H1 (cell line): ENCODE data around the gene WDR37. TPM values are rescaled to one million over a fixed set of nuclear protein-coding genes. Genes with fewer than 3 reads are reported as not detected.

Experiments
- ASH2L ChIP-seq: fragments of 200-600, 300-600 bp; sonication (generic); IDR thresholded peaks from one replicate; pipeline ENCODE4 v1.7.1; 2017; ENCODE audit warnings: low read length
- CHD1 ChIP-seq: IDR thresholded peaks from 2 replicates; pipeline ENCODE4 v1.6.1; 2012; ENCODE audit warnings: low read depth, low read length, improper control_type of control experiment
- CHD2 ChIP-seq: IDR thresholded peaks from 2 replicates; pipeline ENCODE4 v1.6.1; 2012; ENCODE audit warnings: low read length, improper control_type of control experiment
- GABPA ChIP-seq: IDR thresholded peaks from 2 replicates; pipeline ENCODE4 v1.6.1; 2011; ENCODE audit warnings: mild to moderate bottlenecking, low read length, moderate library complexity, borderline replicate concordance; ENCODE audit not compliant: insufficient read depth
- HDAC2 ChIP-seq, 2 experiments: fragments of 300-600 bp in 1 of 2; sonication (generic) in 1 of 2; IDR thresholded peaks; 2 replicates each; pipeline ENCODE4 v1.6.1; 2011 to 2012; ENCODE audit warnings: low read depth in 2 of 2, low read length in 2 of 2, mild to moderate bottlenecking in 2 of 2, moderate library complexity in 2 of 2, borderline replicate concordance in 1 of 2, inconsistent platforms in 1 of 2
- HDAC6 ChIP-seq: IDR thresholded peaks from one replicate; pipeline ENCODE4 v1.7.1; 2012; ENCODE audit warnings: low read depth, mild to moderate bottlenecking, inconsistent platforms, low read length, moderate library complexity
- JUN ChIP-seq: IDR thresholded peaks from 2 replicates; pipeline ENCODE4 v1.6.1; 2011; ENCODE audit warnings: low read depth, mild to moderate bottlenecking, improper control_type of control experiment, low read length
- KDM1A ChIP-seq: fragments of 200-600, 300-600 bp; sonication (generic); IDR thresholded peaks from 2 replicates; pipeline ENCODE4 v1.7.1; 2016; ENCODE audit warnings: mild to moderate bottlenecking, low read length, borderline replicate concordance
- PHF8 ChIP-seq: fragments of 200-600 bp; sonication (generic); conservative IDR thresholded peaks from 2 replicates; pipeline ENCODE4 v1.7.1; 2012; ENCODE audit warnings: low read depth, mild to moderate bottlenecking, inconsistent platforms, low read length, moderate library complexity
- POLR2A ChIP-seq, 2 experiments: IDR thresholded peaks; 1 replicate in 1 of 2; 2 replicates in 1 of 2; pipeline ENCODE4 v1.6.1; 2011; ENCODE audit warnings: low read depth in 2 of 2, low read length in 2 of 2, mild to moderate bottlenecking in 2 of 2; ENCODE audit errors: control extremely low read depth in 1 of 2
- POU5F1 ChIP-seq: IDR thresholded peaks from 2 replicates; pipeline ENCODE4 v1.6.1; 2011; ENCODE audit warnings: low read depth, mild to moderate bottlenecking, low read length, moderate library complexity
- SIN3A ChIP-seq, 2 experiments: IDR thresholded peaks in 1 of 2; conservative IDR thresholded peaks in 1 of 2; 2 replicates each; pipeline ENCODE4 v1.6.1; 2011 to 2012; ENCODE audit warnings: low read length in 2 of 2, improper control_type of control experiment in 1 of 2, low read depth in 1 of 2, mild to moderate bottlenecking in 1 of 2
- SP4 ChIP-seq: IDR thresholded peaks from 2 replicates; pipeline ENCODE4 v1.6.1; 2012; ENCODE audit warnings: low read length, inconsistent platforms
- TAF1 ChIP-seq: IDR thresholded peaks from 2 replicates; pipeline ENCODE4 v1.6.1; 2011; ENCODE audit warnings: mild to moderate bottlenecking, low read depth, low read length
- TCF12 ChIP-seq: IDR thresholded peaks from 2 replicates; pipeline ENCODE4 v1.6.1; 2011; ENCODE audit warnings: low read depth, mild to moderate bottlenecking, low read length
- TEAD4 ChIP-seq: IDR thresholded peaks from 2 replicates; pipeline ENCODE4 v1.6.1; 2012; ENCODE audit warnings: low read depth, low read length, inconsistent platforms, mixed read lengths
- ZNF274 ChIP-seq: IDR thresholded peaks from 2 replicates; pipeline ENCODE4 v1.7.0; 2012; ENCODE audit warnings: low read length, borderline replicate concordance; ENCODE audit errors: extremely low read depth
- polyA plus RNA-seq, 7 experiments: library from polyadenylated mRNA; depleted of rRNA in 3 of 7; stranded (reverse) in 5 of 7; unstranded in 2 of 7; fragments of >200 nt in 5 of 7; fragments of 200-250 nt in 2 of 7; gene quantifications; 1 replicate in 5 of 7; 2 replicates in 1 of 7; 4 replicates in 1 of 7; pipeline versions ENCODE4 v1.2.1 to v1.2.3, GENCODE V29; 2011 to 2013; ENCODE audit warnings: missing spikeins in 2 of 7, mixed read lengths in 2 of 7
- total RNA-seq: library from RNA; stranded (reverse); fragmentation: NEBNext Ultra II Directional; extraction: Animal tissue kit (Norgen Biotek cat#: 25700); gene quantifications from 2 replicates; pipeline ENCODE4 v1.2.1, GENCODE V29; 2021
- TF ChIP-seq, protein P1 (sequence below), 3 experiments: IDR thresholded peaks; 1 replicate in 2 of 3; 2 replicates in 1 of 3; pipeline versions ENCODE4 v1.5.1 to v1.6.1; 2011; ENCODE audit warnings: low read length in 3 of 3, mild to moderate bottlenecking in 3 of 3, inconsistent platforms in 2 of 3, low read depth in 1 of 3, moderate library complexity in 1 of 3; ENCODE audit not compliant: insufficient read depth in 1 of 3; ENCODE audit errors: control extremely low read depth in 1 of 3

The WDR37 gene
- total and polyA plus RNA-seq, 2 of the 8 experiments (the other 6 are each of a cell fraction or from before 2014, with no cell fraction given) = 9.6 to 12.0 TPM

DNA sequence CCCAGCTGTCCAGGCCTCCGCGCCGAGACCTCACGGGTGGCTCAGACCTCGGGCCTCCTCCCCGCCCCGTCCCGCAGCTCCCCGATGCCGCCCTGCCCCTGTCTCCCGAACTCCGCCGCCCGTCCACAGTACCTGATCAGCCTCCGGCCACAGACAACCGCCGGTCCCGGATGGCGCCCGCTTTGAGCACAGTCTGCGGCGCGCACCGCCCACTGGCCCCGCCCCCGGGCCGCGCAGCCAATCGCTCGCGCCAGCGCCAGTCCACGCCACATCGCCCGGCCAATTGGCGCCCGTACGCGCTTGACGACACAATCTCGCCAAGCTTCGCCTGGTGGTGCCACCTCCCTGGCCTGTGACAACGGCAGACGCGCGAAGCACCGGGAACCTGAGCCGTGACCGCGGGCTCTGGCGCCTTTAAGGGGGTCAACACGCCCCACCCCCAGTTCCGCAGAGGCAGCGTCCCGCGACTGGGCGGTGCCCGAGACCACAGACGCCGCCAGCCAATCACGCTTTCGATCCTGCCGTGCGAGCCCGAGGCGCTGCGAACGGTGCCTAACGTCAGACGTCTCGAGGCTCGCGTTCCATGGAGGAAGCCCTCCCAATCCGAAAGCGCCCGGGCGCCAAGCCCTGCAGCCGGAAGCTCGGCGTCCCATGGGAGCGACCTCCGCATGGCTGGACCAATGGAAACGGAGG, 7.3 kb upstream of the WDR37 start, which contains the start of gene IDI1 (continued):
- TF ChIP-seq TAF1 = peak; percentile 85
- TF ChIP-seq TCF12 = no peak
- TF ChIP-seq PHF8 = peak; percentile 83
- TF ChIP-seq, protein P1, sequence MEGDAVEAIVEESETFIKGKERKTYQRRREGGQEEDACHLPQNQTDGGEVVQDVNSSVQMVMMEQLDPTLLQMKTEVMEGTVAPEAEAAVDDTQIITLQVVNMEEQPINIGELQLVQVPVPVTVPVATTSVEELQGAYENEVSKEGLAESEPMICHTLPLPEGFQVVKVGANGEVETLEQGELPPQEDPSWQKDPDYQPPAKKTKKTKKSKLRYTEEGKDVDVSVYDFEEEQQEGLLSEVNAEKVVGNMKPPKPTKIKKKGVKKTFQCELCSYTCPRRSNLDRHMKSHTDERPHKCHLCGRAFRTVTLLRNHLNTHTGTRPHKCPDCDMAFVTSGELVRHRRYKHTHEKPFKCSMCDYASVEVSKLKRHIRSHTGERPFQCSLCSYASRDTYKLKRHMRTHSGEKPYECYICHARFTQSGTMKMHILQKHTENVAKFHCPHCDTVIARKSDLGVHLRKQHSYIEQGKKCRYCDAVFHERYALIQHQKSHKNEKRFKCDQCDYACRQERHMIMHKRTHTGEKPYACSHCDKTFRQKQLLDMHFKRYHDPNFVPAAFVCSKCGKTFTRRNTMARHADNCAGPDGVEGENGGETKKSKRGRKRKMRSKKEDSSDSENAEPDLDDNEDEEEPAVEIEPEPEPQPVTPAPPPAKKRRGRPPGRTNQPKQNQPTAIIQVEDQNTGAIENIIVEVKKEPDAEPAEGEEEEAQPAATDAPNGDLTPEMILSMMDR (IDR thresholded peaks at IDR 0.05; ENCODE audit: control extremely low read depth in 1 of 3, insufficient read depth in 1 of 3, low read depth in 1 of 3, low read length in 3 of 3) = no peak; a peak in 1 of 4 replicates
- no peak for TF ChIP-seq CHD1
- TF ChIP-seq CHD2 = peak; percentile 22; the same call in 1 of the 2 replicates
- TF ChIP-seq GABPA = 0 out of 2 replicates have a peak, but pooled peaks have one; percentile 15
- no peak for TF ChIP-seq HDAC2 (IDR thresholded peaks at IDR 0.05; ENCODE audit: borderline replicate concordance in 1 of 2, low read depth in 2 of 2, low read length in 2 of 2)
- TF ChIP-seq SIN3A (conservative IDR thresholded peaks at IDR 0.05 in 1 of 2, IDR thresholded peaks at IDR 0.05 in 1 of 2; ENCODE audit: low read depth in 1 of 2, low read length in 2 of 2) = peak; percentile 62 to 84; a peak in 1 of 4 replicates
- no peak for TF ChIP-seq SP4
- TF ChIP-seq HDAC6 = no peak
- no peak for TF ChIP-seq KDM1A
- peak; percentile 50 for TF ChIP-seq ASH2L
- no peak for TF ChIP-seq TEAD4
- TF ChIP-seq POU5F1 = no peak
- TF ChIP-seq ZNF274 = no peak
- TF ChIP-seq POLR2A (IDR thresholded peaks at IDR 0.05; ENCODE audit: control extremely low read depth in 1 of 2, low read depth in 2 of 2, low read length in 2 of 2) = peak; percentile 57 to 85
- TF ChIP-seq JUN = no peak
